Stimulated activated CD8-positive, alpha-beta memory T cell treated with anti-CD3 and anti-CD28 coated beads, Interleukin-15, amount 100 ng/mL, for 48 hours (primary cell): ENCODE measurements around the gene PRDM16.

ENCODE experiments used
- DNase-seq, 2 donors: peaks; one replicate each; pipeline ENCODE4 v3.0.0-alpha.2; 2020; ENCODE audit warnings: low read depth in 2 of 2

Gene PRDM16

GRCh38 chr1:3141129-3141528, 72.1 kb downstream of the PRDM16 start:
- no peak for DNase-seq

- no peak for DNase-seq
Measured at GRCh38 chr1:3141836-3142235, 72.8 kb downstream of the PRDM16 start.

- DNase-seq: no peak
Measured at GRCh38 chr1:3142236-3142635, 73.2 kb downstream of the PRDM16 start.

- DNase-seq: no peak
Measured at GRCh38 chr1:3142751-3143150, 73.7 kb downstream of the PRDM16 start.

GRCh38 chr1:3145532-3146325, 76.7 kb downstream of the PRDM16 start:
- no peak for DNase-seq

GRCh38 chr1:3146458-3146857, 77.5 kb downstream of the PRDM16 start:
- no peak for DNase-seq

- DNase-seq: no peak
Measured at GRCh38 chr1:3146907-3147306, 77.9 kb downstream of the PRDM16 start.

GRCh38 chr1:3148171-3148570, 79.2 kb downstream of the PRDM16 start:
- no peak for DNase-seq

- no peak for DNase-seq
Measured at GRCh38 chr1:3149277-3149676, 80.3 kb downstream of the PRDM16 start.

GRCh38 chr1:3151456-3151855, 82.5 kb downstream of the PRDM16 start:
- no peak for DNase-seq

- DNase-seq: no peak
Measured at GRCh38 chr1:3152143-3152542, 83.1 kb downstream of the PRDM16 start.

- DNase-seq: no peak
Measured at GRCh38 chr1:3153197-3153596, 84.2 kb downstream of the PRDM16 start.

- DNase-seq: no peak
Measured at GRCh38 chr1:3153902-3154795, 85.1 kb downstream of the PRDM16 start.

GRCh38 chr1:3155056-3155925, 86.3 kb downstream of the PRDM16 start:
- no peak for DNase-seq

GRCh38 chr1:3155926-3156220, 86.9 kb downstream of the PRDM16 start:
- DNase-seq: no peak

GRCh38 chr1:3156936-3157335, 87.9 kb downstream of the PRDM16 start:
- no peak for DNase-seq

- DNase-seq: no peak
Measured at GRCh38 chr1:3158347-3158746, 89.3 kb downstream of the PRDM16 start.

- DNase-seq: no peak
Measured at GRCh38 chr1:3159121-3159520, 90.1 kb downstream of the PRDM16 start.

- DNase-seq: no peak
Measured at GRCh38 chr1:3159996-3160395, 91.0 kb downstream of the PRDM16 start.

- no peak for DNase-seq
Measured at GRCh38 chr1:3160647-3161145, 91.7 kb downstream of the PRDM16 start.

- no peak for DNase-seq
Measured at GRCh38 chr1:3161176-3161840, 92.3 kb downstream of the PRDM16 start.
